Measurements from ENCODE around the gene NASP.

NASP gene

GRCh38 chr1:45666836-45667235 is 83.0 kb downstream of the NASP start:
- Histone ChIP-seq H3K36me3 (ENCODE audit: control insufficient read depth, insufficient read depth, low read length) (no peaks in the 10 kb centered on the region), H3K27ac (ENCODE audit: insufficient read depth, low read length, poor library complexity, severe bottlenecking) (no peak overlapping the region), H3K27me3 (replicated peaks; ENCODE audit: control insufficient read depth, insufficient read depth, low read length, poor library complexity, severe bottlenecking) (no peaks in the 10 kb centered on the region), H3K4me3 (ENCODE audit: insufficient read depth, low read depth, low read length, poor library complexity, severe bottlenecking) (no peak overlapping the region), H3K9me3 (ENCODE audit: control insufficient read depth, low read length) (no peaks in the 10 kb centered on the region), H3K4me1 (ENCODE audit: control insufficient read depth, insufficient read depth, low read length, poor library complexity, severe bottlenecking) (no peaks in the 10 kb centered on the region)
- no peak for DNase-seq

DNA sequence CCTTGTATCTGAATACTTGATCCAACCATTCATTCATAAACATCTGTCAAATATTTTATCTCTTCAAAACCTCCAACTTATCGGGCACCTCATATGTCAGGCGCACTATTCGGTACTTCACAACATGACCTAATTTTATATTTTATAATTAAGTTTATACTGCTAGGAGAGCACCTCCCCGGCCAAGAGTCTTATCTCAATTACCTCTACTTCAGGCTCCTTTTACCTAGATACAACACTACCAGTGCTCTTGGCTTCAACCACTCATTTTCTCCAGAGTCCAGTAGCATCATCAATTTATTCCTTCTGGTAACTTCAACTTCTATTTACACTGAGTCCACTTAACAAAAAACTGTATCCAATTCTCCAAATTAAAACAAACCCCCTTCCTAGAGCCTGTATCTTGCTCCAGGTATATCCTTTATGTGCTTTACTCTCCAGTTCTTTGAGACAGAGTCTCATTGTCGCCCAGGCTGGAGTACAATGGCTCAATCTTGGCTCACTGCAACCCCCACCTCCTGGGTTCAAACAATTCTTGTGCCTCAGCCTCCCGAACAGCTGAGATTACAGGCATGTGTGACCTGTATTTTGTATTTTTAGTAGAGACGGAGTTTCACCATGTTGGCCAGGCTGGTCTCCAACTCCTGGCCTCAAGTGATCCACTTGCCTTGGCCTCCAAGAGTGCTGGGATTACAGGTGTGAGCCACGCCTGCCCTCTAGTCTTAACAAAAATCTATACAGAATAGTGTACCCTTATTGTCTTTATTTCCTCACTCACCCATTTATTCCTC is 83.7 kb downstream of the NASP start:
- no peaks in the 10 kb centered on the region for H3K9me3 ChIP-seq (ENCODE audit: control insufficient read depth, low read length)
- DNase-seq, result no peak
- H3K36me3 ChIP-seq (ENCODE audit: control insufficient read depth, insufficient read depth, low read length), result no peaks in the 10 kb centered on the region
- no peak overlapping the region for H3K4me3 ChIP-seq (ENCODE audit: insufficient read depth, low read depth, low read length, poor library complexity, severe bottlenecking)
- H3K27ac ChIP-seq (ENCODE audit: insufficient read depth, low read length, poor library complexity, severe bottlenecking), result no peak overlapping the region
- no peaks in the 10 kb centered on the region for H3K4me1 ChIP-seq (ENCODE audit: control insufficient read depth, insufficient read depth, low read length, poor library complexity, severe bottlenecking)
- no peaks in the 10 kb centered on the region for H3K27me3 ChIP-seq (replicated peaks; ENCODE audit: control insufficient read depth, insufficient read depth, low read length, poor library complexity, severe bottlenecking)

Measured in effector memory CD4-positive, alpha-beta T cell (primary cell).